T47D (cell line): Measurements from ENCODE around the gene ATP5PO.
"Not testable (repeated sequence)": the region's sequence is repeated elsewhere in the genome, so short reads cannot be mapped to it uniquely, and the experiment has no call there.

Experiments used
- DNase-seq, 2 experiments: peaks; one replicate each; pipeline versions ENCODE4 v3.0.0 to v3.0.0-alpha.2; 2011 to 2012; ENCODE audit warnings: low read depth in 1 of 2, low spot score in 1 of 2
- JUND ChIP-seq: IDR thresholded peaks from 2 replicates; pipeline ENCODE4 v1.6.1; 2012; ENCODE audit warnings: low read depth
- in situ Hi-C: cut with HindIII; loops from 2 replicates; pipeline ENCODE4 v1.10.0; 2016; ENCODE audit warnings: low sequenced_read_pairs, low pct_unique_long_range_greater_than_20kb

Gene ATP5PO

GRCh38 chr21:33938381-33938780 is 22.8 kb upstream of the ATP5PO start:
- TF ChIP-seq JUND = no peak
- in situ Hi-C loops = no loop called here
- no peak for DNase-seq

GRCh38 chr21:33937931-33938339 is 22.3 kb upstream of the ATP5PO start:
- DNase-seq = no peak

GRCh38 chr21:33937146-33937545 is 21.5 kb upstream of the ATP5PO start:
- in situ Hi-C loops = no loop called here
- DNase-seq = no peak
- TF ChIP-seq JUND = no peak

More at GRCh38 chr21:33937931-33938339, 22.3 kb upstream of the ATP5PO start:
- in situ Hi-C loops = no loop called here
- no peak for TF ChIP-seq JUND

GRCh38 chr21:33936301-33937038 is 20.9 kb upstream of the ATP5PO start:
- no peak for DNase-seq
- in situ Hi-C loops = no loop called here
- no peak for TF ChIP-seq JUND

GRCh38 chr21:33932731-33933130 is 17.1 kb upstream of the ATP5PO start:
- no peak for DNase-seq
- in situ Hi-C loops = no loop called here
- no peak for TF ChIP-seq JUND

GRCh38 chr21:33931799-33932390 is 16.3 kb upstream of the ATP5PO start:
- in situ Hi-C loops = no loop called here
- no peak for DNase-seq
- TF ChIP-seq JUND = no peak

- in situ Hi-C loops = not testable (repeated sequence)
- peak in 1 of 2 experiments; percentile 39 for DNase-seq
These were observed 15.6 kb upstream of the ATP5PO start for GRCh38 chr21:33931052-33931798.

- in situ Hi-C loops, DNase-seq: not testable (repeated sequence)
These were observed 10.6 kb upstream of the ATP5PO start for GRCh38 chr21:33926248-33926647.

- no peak for TF ChIP-seq JUND
- in situ Hi-C loops = no loop called here
- DNase-seq = peak in 1 of 2 experiments; percentile 53
These were observed 9.1 kb upstream of the ATP5PO start for GRCh38 chr21:33924766-33925100.

GRCh38 chr21:33924079-33924765 is 8.6 kb upstream of the ATP5PO start:
- peak; percentile 68 to 90 for DNase-seq
- no peak for TF ChIP-seq JUND
- in situ Hi-C loops = no loop called here

GRCh38 chr21:33917421-33917820 is 1.8 kb upstream of the ATP5PO start:
- in situ Hi-C loops = no loop called here
- TF ChIP-seq JUND = no peak
- no peak for DNase-seq

- no peak for TF ChIP-seq JUND
- in situ Hi-C loops = no loop called here
- DNase-seq = no peak
These were observed 580 bp upstream of the ATP5PO start for GRCh38 chr21:33916200-33916567.

GRCh38 chr21:33914188-33914587 is 1.4 kb downstream of the ATP5PO start:
- DNase-seq = no peak
- in situ Hi-C loops = no loop called here
- no peak for TF ChIP-seq JUND
